Neural progenitor cell (in vitro differentiated cells): ENCODE measurements around the gene TNIK. TPM values are rescaled to one million over a fixed set of nuclear protein-coding genes. Genes with fewer than 3 reads are reported as not detected.

ENCODE experiments used
- DNase-seq: peaks from one replicate; pipeline ENCODE4 v3.0.0-alpha.2; 2016; ENCODE audit warnings: low spot score
- H2AFZ ChIP-seq: fragments of 200-600 bp; sonication (generic); replicated peaks from 2 replicates; pipeline ENCODE4 v1.6.1; 2016; ENCODE audit warnings: antibody characterized with exemption
- H3F3A ChIP-seq: fragments of 200-600 bp; sonication (generic); 2 replicates; pipeline ENCODE4 v1.6.1; 2016; ENCODE audit warnings: antibody characterized with exemption, low read depth
- H3K27ac ChIP-seq: fragments of 200-600 bp; sonication (generic); 2 replicates; pipeline ENCODE4 v1.5.1; 2016; ENCODE audit warnings: mild to moderate bottlenecking
- H3K27me3 ChIP-seq: fragments of 200-600 bp; sonication (generic); 2 replicates; pipeline ENCODE4 v1.6.1; 2016; ENCODE audit warnings: mild to moderate bottlenecking, moderate library complexity
- H3K36me3 ChIP-seq: fragments of 200-600 bp; sonication (generic); 2 replicates; pipeline ENCODE4 v1.5.1; 2016
- H3K4me1 ChIP-seq: fragments of 200-600 bp; sonication (generic); 2 replicates; pipeline ENCODE4 v1.6.1; 2016; ENCODE audit warnings: mixed run types
- H3K4me2 ChIP-seq: fragments of 200-600 bp; sonication (generic); 2 replicates; pipeline ENCODE4 v1.6.1; 2016
- H3K4me3 ChIP-seq: fragments of 200-600 bp; sonication (generic); 2 replicates; pipeline ENCODE4 v1.5.1; 2016
- H3K79me2 ChIP-seq: fragments of 200-600 bp; sonication (generic); 2 replicates; pipeline ENCODE4 v1.6.1; 2016; ENCODE audit warnings: low read depth
- H3K9ac ChIP-seq: fragments of 200-600 bp; sonication (generic); 2 replicates; pipeline ENCODE4 v1.6.1; 2016
- H3K9me3 ChIP-seq: fragments of 200-600 bp; sonication (generic); 2 replicates; pipeline ENCODE4 v1.5.1; 2016; ENCODE audit warnings: low read depth
- H4K20me1 ChIP-seq: fragments of 200-600 bp; sonication (generic); 2 replicates; pipeline ENCODE4 v1.6.1; 2016; ENCODE audit warnings: low read depth
- H3K27ac Mint-ChIP-seq: 3 replicates; pipeline ENCODE4 v1.8.0; 2021; ENCODE audit warnings: mixed read lengths
- H3K27me3 Mint-ChIP-seq: 2 replicates; pipeline ENCODE4 v1.8.0; 2022; ENCODE audit warnings: low read depth, mild to moderate bottlenecking, inconsistent platforms, moderate library complexity, mixed read lengths; ENCODE audit not compliant: insufficient read depth
- H3K36me3 Mint-ChIP-seq: 3 replicates; pipeline ENCODE4 v1.8.0; 2021; ENCODE audit warnings: mixed read lengths
- H3K4me1 Mint-ChIP-seq: 3 replicates; pipeline ENCODE4 v1.8.0; 2021; ENCODE audit warnings: mixed read lengths
- H3K4me3 Mint-ChIP-seq: 3 replicates; pipeline ENCODE4 v1.8.0; 2021; ENCODE audit warnings: mild to moderate bottlenecking, moderate library complexity, mixed read lengths
- H3K9me3 Mint-ChIP-seq: 3 replicates; pipeline ENCODE4 v1.8.0; 2020; ENCODE audit warnings: mixed read lengths
- EZH2 ChIP-seq: fragments of 200-600 bp; sonication (generic); IDR thresholded peaks from 2 replicates; pipeline ENCODE4 v1.6.1; 2017; ENCODE audit warnings: antibody characterized with exemption, mild to moderate bottlenecking, moderate library complexity
- EZH2phosphoT487 ChIP-seq: fragments of 200-600 bp; sonication (generic); IDR thresholded peaks from 2 replicates; pipeline ENCODE4 v1.6.1; 2017; ENCODE audit warnings: antibody characterized with exemption
- total RNA-seq: library from RNA; depleted of rRNA; stranded (reverse); fragments of >200 nt; gene quantifications from 2 replicates; pipeline ENCODE4 v1.2.3, GENCODE V29; 2015; ENCODE audit warnings: low replicate concordance
- TF ChIP-seq, protein P1 (sequence below): fragments of 200-600 bp; sonication (generic); IDR thresholded peaks from 2 replicates; pipeline ENCODE4 v1.5.1; 2017; ENCODE audit warnings: antibody characterized with exemption, mild to moderate bottlenecking

The TNIK gene
- total RNA-seq, 1 donor from 2014 or later = 3.0 TPM

DNA sequence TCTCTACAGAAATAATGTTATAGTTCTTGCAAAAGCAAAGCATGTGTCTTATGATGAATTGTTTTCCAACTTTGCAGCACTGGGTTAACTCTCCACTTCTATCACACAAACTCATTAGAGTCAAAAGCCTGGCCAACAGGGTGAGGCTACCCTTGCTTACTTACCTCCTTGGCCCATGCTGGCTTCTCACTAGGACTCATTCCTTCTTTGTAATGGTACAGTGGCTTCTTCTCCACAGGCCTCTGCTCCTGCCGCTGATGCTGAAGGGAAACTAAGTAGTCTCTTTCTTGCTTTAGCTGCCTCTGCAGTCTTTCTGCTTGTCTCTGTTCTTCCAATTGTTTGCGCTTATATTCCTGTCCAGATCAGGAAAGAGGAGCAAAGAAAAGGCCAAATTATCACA lies 322.2 kb downstream of the TNIK start:
- peak; percentile 20 for DNase-seq
- no peaks in the 10 kb centered on the region for H3K9me3 Mint-ChIP-seq
- TF ChIP-seq EZH2phosphoT487 (no peak), EZH2 (no peak)
- TF ChIP-seq, protein P1, sequence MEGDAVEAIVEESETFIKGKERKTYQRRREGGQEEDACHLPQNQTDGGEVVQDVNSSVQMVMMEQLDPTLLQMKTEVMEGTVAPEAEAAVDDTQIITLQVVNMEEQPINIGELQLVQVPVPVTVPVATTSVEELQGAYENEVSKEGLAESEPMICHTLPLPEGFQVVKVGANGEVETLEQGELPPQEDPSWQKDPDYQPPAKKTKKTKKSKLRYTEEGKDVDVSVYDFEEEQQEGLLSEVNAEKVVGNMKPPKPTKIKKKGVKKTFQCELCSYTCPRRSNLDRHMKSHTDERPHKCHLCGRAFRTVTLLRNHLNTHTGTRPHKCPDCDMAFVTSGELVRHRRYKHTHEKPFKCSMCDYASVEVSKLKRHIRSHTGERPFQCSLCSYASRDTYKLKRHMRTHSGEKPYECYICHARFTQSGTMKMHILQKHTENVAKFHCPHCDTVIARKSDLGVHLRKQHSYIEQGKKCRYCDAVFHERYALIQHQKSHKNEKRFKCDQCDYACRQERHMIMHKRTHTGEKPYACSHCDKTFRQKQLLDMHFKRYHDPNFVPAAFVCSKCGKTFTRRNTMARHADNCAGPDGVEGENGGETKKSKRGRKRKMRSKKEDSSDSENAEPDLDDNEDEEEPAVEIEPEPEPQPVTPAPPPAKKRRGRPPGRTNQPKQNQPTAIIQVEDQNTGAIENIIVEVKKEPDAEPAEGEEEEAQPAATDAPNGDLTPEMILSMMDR = no peak
- Histone ChIP-seq H2AFZ (peak overlapping the region; percentile 55), H3K4me2 (peak overlapping the region; percentile 21), H3K9me3 (no peaks in the 10 kb centered on the region), H3K27me3 (no peaks in the 10 kb centered on the region), H3K4me3 (no peak overlapping the region), H3K36me3 (no peaks in the 10 kb centered on the region), H4K20me1 (no peaks in the 10 kb centered on the region), H3K9ac (no peak overlapping the region), H3K79me2 (no peaks in the 10 kb centered on the region), H3K4me1 (peaks cover 28% of the 10 kb centered on the region), H3K27ac (peak overlapping the region; percentile 56), H3F3A (peaks cover 12% of the 10 kb centered on the region)
- no peaks in the 10 kb centered on the region for H3K4me1 Mint-ChIP-seq
- no peak overlapping the region for H3K27ac Mint-ChIP-seq
- H3K4me3 Mint-ChIP-seq = no peak overlapping the region
- peaks cover 36% of the 10 kb centered on the region for H3K36me3 Mint-ChIP-seq
- no peaks in the 10 kb centered on the region for H3K27me3 Mint-ChIP-seq

DNA sequence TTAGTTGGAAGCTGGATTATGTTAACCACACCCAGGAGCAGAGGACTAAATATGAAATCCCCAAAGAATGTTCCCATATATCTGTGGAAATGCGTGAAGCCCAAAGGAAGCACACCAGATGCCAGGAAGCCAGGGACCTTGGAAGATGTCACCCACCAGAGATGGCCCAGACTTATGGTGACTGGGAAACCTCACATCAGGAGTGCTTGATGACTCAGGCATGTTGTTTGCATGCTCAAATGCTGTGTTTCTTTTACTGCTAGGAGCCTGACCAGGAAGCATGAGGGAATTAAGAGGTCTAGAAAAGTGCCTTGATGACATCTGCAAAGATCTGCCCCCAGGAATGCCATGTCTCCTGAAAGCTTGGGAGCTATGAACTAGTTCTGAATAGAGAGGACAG lies 324.7 kb downstream of the TNIK start:
- no peak overlapping the region for H3K27ac ChIP-seq
- no peaks in the 10 kb centered on the region for H3K79me2 ChIP-seq
- no peak overlapping the region for H3K4me2 ChIP-seq
- Mint-ChIP-seq H3K36me3 (peaks cover 30% of the 10 kb centered on the region), H3K27ac (peak overlapping the region; percentile 20), H3K27me3 (no peaks in the 10 kb centered on the region), H3K4me3 (no peak overlapping the region), H3K4me1 (no peaks in the 10 kb centered on the region), H3K9me3 (no peaks in the 10 kb centered on the region)
- DNase-seq = no peak
- no peaks in the 10 kb centered on the region for H4K20me1 ChIP-seq
- peaks cover 12% of the 10 kb centered on the region for H3F3A ChIP-seq
- H3K27me3 ChIP-seq = no peaks in the 10 kb centered on the region
- TF ChIP-seq EZH2phosphoT487 (no peak), EZH2 (no peak)
- TF ChIP-seq, protein P1 = no peak
- H3K4me1 ChIP-seq = peaks cover 28% of the 10 kb centered on the region
- no peak overlapping the region for H2AFZ ChIP-seq
- no peak overlapping the region for H3K4me3 ChIP-seq
- H3K9ac ChIP-seq = no peak overlapping the region
- no peaks in the 10 kb centered on the region for H3K36me3 ChIP-seq
- no peaks in the 10 kb centered on the region for H3K9me3 ChIP-seq

DNA sequence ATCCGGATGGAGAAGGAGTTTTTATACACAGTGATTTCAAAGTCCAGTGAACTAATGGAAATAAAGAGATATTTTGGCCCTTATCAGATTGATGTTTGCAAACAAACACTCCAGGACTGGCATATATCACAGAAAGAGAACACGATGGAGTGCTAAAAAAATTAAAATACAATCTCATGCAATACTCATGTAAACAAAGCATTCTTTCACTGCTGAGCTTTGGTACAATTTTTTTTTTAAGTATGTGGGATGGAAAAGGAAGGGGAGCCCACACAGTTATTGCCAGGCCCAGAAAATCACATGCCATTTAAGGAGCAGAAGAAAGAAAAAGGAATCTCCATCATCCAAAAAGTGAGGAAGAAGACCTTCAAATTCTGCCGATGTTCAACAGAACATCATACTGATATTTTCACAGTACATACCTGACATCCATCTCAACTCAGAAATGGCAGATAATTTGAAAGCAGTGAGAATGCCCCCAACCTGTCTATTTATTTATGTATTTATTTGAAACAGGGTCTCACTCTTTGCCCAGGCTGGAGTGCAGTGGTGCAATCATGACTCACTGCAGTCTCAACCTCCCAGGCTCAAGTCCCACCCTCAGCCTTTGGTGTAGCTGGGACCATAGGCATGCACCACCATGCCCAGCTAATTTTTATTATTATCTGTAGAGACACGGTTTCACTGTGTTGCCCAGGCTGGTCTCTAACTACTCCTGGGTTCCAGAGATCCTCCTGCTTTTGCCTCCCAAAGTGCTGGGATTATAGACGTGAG lies 326.2 kb downstream of the TNIK start:
- H3K36me3 ChIP-seq = no peaks in the 10 kb centered on the region
- H3K27me3 ChIP-seq = no peaks in the 10 kb centered on the region
- H3K79me2 ChIP-seq = no peaks in the 10 kb centered on the region
- H3K4me1 ChIP-seq = peaks cover 19% of the 10 kb centered on the region
- no peak overlapping the region for H3K4me3 ChIP-seq
- Mint-ChIP-seq H3K27ac (no peak overlapping the region), H3K9me3 (no peaks in the 10 kb centered on the region), H3K27me3 (no peaks in the 10 kb centered on the region), H3K36me3 (peaks cover 27% of the 10 kb centered on the region), H3K4me3 (no peak overlapping the region), H3K4me1 (no peaks in the 10 kb centered on the region)
- peaks cover 12% of the 10 kb centered on the region for H3F3A ChIP-seq
- H3K9me3 ChIP-seq = no peaks in the 10 kb centered on the region
- no peak for DNase-seq
- no peak overlapping the region for H2AFZ ChIP-seq
- no peak overlapping the region for H3K4me2 ChIP-seq
- no peak overlapping the region for H3K9ac ChIP-seq
- TF ChIP-seq, protein P1 = no peak
- TF ChIP-seq EZH2phosphoT487 = no peak
- no peak overlapping the region for H3K27ac ChIP-seq
- H4K20me1 ChIP-seq = no peaks in the 10 kb centered on the region
